Measurements from ENCODE around the gene SOX1. TPM values are rescaled to one million over a fixed set of nuclear protein-coding genes. Genes with fewer than 3 reads are reported as not detected.

Gene SOX1
- total and polyA plus RNA-seq, 12 donors: not detected

GRCh38 chr13:112067871-112068539 is 1.1 kb downstream of the SOX1 start:
- no peak overlapping the region for H3K27ac ChIP-seq
- no peaks in the 10 kb centered on the region for H3K9me3 ChIP-seq
- intact Hi-C loops (cut with DNase I): no loop called here
- peaks cover 0 to 27% (median 16%) of the 10 kb centered on the region in 9 donors for H3K4me1 ChIP-seq
- H3K27me3 ChIP-seq: peaks cover 71 to 95% (median 93%) of the 10 kb centered on the region in 7 donors
- no peak for ATAC-seq
- 0 to 2% methylated on average over 47 to 103 of the region's 103 CpGs for WGBS, 2 donors
- H3K4me3 ChIP-seq: no peak overlapping the region
- H3K36me3 ChIP-seq: no peaks in the 10 kb centered on the region
- no peak for DNase-seq
- TF ChIP-seq, protein P1, sequence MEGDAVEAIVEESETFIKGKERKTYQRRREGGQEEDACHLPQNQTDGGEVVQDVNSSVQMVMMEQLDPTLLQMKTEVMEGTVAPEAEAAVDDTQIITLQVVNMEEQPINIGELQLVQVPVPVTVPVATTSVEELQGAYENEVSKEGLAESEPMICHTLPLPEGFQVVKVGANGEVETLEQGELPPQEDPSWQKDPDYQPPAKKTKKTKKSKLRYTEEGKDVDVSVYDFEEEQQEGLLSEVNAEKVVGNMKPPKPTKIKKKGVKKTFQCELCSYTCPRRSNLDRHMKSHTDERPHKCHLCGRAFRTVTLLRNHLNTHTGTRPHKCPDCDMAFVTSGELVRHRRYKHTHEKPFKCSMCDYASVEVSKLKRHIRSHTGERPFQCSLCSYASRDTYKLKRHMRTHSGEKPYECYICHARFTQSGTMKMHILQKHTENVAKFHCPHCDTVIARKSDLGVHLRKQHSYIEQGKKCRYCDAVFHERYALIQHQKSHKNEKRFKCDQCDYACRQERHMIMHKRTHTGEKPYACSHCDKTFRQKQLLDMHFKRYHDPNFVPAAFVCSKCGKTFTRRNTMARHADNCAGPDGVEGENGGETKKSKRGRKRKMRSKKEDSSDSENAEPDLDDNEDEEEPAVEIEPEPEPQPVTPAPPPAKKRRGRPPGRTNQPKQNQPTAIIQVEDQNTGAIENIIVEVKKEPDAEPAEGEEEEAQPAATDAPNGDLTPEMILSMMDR (IDR thresholded peaks at IDR 0.05): no peak

DNA sequence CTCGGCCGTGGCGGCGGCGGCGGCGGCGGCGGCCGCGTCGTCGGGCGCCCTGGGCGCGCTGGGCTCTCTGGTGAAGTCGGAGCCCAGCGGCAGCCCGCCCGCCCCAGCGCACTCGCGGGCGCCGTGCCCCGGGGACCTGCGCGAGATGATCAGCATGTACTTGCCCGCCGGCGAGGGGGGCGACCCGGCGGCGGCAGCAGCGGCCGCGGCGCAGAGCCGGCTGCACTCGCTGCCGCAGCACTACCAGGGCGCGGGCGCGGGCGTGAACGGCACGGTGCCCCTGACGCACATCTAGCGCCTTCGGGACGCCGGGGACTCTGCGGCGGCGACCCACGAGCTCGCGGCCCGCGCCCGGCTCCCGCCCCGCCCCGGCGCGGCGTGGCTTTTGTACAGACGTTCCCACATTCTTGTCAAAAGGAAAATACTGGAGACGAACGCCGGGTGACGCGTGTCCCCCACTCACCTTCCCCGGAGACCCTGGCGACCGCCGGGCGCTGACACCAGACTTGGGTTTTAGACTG is 1.7 kb downstream of the SOX1 start:
- DNase-seq (no peak), ATAC-seq (no peak)
- WGBS, 2 donors: 2 to 3% methylated on average over 33 to 80 of the region's 80 CpGs
- Histone ChIP-seq H3K4me3 (no peak overlapping the region), H3K27ac (no peak overlapping the region), H3K9me3 (no peaks in the 10 kb centered on the region), H3K4me1 (peaks cover 0 to 33% (median 22%) of the 10 kb centered on the region in 9 donors), H3K27me3 (peaks cover 73 to 95% (median 93%) of the 10 kb centered on the region in 7 donors), H3K36me3 (no peaks in the 10 kb centered on the region)
- intact Hi-C loops (cut with DNase I): no loop called here
- TF ChIP-seq, protein P1 (IDR thresholded peaks at IDR 0.05): no peak

DNA sequence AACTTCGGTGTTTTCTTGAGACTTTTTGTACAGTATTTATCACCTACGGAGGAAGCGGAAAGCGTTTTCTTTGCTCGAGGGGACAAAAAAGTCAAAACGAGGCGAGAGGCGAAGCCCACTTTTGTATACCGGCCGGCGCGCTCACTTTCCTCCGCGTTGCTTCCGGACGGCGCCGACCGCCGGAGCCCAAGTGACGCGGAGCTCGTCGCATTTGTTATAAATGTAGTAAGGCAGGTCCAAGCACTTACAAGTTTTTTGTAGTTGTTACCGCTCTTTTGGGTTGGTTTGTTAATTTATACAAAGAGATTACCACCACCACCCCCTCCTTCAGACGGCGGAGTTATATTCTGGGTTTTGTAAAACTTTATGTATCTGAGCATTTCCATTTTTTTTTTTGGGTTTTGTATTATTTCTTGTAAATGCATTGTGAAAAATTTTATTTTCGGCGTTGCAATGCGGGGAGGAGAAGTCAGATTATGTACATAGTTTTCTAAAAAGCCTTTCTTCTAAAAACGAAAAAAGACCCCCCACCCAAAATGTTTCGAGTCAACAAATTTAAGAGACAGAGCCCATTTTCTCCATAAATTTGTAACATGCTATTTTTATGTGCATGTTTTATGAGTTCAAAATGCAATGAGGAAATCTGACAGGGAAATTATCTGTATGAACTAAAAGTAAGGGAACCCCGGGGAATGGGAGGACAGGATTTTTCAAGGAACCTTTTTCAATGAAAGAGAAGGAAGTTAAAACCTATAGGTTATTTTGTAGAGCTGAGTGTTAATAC is 2.3 kb downstream of the SOX1 start:
- no peaks in the 10 kb centered on the region for H3K9me3 ChIP-seq
- ATAC-seq (no peak), DNase-seq (no peak)
- no peaks in the 10 kb centered on the region for H3K36me3 ChIP-seq
- H3K4me1 ChIP-seq: peaks cover 0 to 36% (median 26%) of the 10 kb centered on the region in 9 donors
- peaks cover 76 to 95% (median 93%) of the 10 kb centered on the region in 7 donors for H3K27me3 ChIP-seq
- TF ChIP-seq, protein P1 (IDR thresholded peaks at IDR 0.05): no peak
- 3 to 4% methylated on average over 33 of the region's 33 CpGs for WGBS, 2 donors
- no peak overlapping the region for H3K27ac ChIP-seq
- intact Hi-C loops (cut with DNase I): no loop called here
- no peak overlapping the region for H3K4me3 ChIP-seq

- no peak for DNase-seq
- Histone ChIP-seq H3K27me3 (peaks cover 80 to 95% (median 93%) of the 10 kb centered on the region in 7 donors), H3K9me3 (no peaks in the 10 kb centered on the region), H3K4me1 (peaks cover 0 to 36% (median 26%) of the 10 kb centered on the region in 9 donors), H3K36me3 (no peaks in the 10 kb centered on the region), H3K27ac (no peak overlapping the region), H3K4me3 (no peak overlapping the region)
- TF ChIP-seq, protein P1 (IDR thresholded peaks at IDR 0.05): no peak
- WGBS, 2 donors: 5 to 7% methylated on average over 17 of the region's 17 CpGs
- intact Hi-C loops (cut with DNase I): no loop called here
- no peak for ATAC-seq
Observed at GRCh38 chr13:112069845-112070251, 2.9 kb downstream of the SOX1 start.
